Measurements from ENCODE around the gene TSHZ1. TPM values are rescaled to one million over a fixed set of nuclear protein-coding genes. Genes with fewer than 3 reads are reported as not detected.

TSHZ1 gene
- total RNA-seq, 2 experiments from 2014 or later: 12.7 to 13.9 TPM

DNA sequence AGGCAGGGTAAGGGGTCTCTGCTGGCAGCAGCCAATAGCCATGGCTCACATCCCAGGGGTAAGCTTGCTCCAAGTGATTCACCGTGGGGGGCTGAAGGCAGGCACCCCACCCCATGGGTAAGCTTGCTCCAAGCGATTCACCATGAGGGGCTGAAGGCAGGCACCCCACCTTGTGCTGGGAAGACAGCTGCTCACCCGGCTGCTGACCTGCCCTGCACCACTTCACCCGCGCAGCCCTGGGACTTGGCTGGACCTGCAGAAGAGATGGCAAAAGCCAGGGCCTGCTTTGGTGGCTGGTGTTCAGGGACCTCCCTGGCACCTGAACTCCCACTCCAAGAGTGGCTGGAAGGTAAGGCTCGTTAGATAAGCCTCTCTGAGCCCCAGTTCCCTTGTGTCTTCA is 20.9 kb upstream of the TSHZ1 start:
- H3K9me3 Mint-ChIP-seq: no peaks in the 10 kb centered on the region
- no peak overlapping the region for H3K27ac Mint-ChIP-seq
- H3K27me3 Mint-ChIP-seq: no peaks in the 10 kb centered on the region
- ChIA-PET CTCF (no interaction called here), POLR2A (no interaction called here)
- no peaks in the 10 kb centered on the region for H3K4me1 Mint-ChIP-seq (ENCODE audit: low read depth)
- no peaks in the 10 kb centered on the region for H3K36me3 Mint-ChIP-seq
- no peak overlapping the region for H3K4me3 Mint-ChIP-seq
- intact Hi-C loops (cut with micrococcal nuclease): no loop called here
- no peak for DNase-seq

DNA sequence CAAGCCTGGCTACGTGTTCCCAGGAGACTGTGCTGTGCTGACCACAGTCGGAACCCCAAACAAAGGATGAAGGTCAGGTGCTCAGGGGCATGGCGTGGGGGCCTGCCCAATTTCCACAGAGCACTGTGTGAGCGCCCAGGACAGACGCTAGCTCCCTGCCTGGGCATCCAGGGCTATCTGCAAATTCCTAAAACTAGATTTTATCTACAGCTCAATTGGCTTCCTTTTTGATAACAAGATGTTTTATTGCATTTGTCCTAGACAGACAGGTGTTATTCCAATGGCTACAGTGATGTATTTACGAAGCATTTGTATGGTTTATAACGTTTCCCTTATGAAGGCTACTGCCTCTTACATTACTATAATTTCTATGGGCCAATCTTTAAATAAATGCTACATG is 17.7 kb upstream of the TSHZ1 start:
- ChIA-PET CTCF (no interaction called here), POLR2A (no interaction called here)
- DNase-seq: no peak
- Mint-ChIP-seq H3K4me1 (ENCODE audit: low read depth) (peaks cover 2% of the 10 kb centered on the region), H3K9me3 (no peaks in the 10 kb centered on the region), H3K27me3 (no peaks in the 10 kb centered on the region), H3K27ac (no peak overlapping the region), H3K36me3 (no peaks in the 10 kb centered on the region), H3K4me3 (no peak overlapping the region)
- intact Hi-C loops (cut with micrococcal nuclease): no loop called here

DNA sequence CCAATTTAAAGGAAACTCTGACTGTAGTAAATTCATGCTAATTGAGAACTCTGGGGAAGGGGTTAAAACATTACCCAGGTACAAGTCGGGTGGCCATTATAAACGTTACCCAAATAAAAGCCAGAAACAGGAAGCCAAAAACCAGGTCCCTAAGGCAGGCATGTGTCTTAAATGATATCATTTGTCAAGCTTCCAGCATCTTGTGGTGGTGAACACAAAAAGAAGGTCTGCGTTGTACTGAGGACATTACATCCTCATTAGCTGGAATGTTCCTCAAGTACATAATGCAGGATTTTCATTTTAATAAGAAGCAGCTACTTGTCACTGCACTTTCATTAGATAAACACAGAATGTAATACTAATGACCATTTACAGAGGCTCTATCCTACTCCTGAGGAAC is 12.6 kb upstream of the TSHZ1 start:
- H3K27me3 Mint-ChIP-seq: no peaks in the 10 kb centered on the region
- no peaks in the 10 kb centered on the region for H3K9me3 Mint-ChIP-seq
- DNase-seq: no peak
- ChIA-PET POLR2A (no interaction called here), CTCF (no interaction called here)
- intact Hi-C loops (cut with micrococcal nuclease): no loop called here
- no peak overlapping the region for H3K27ac Mint-ChIP-seq
- peaks cover 12% of the 10 kb centered on the region for H3K36me3 Mint-ChIP-seq
- H3K4me1 Mint-ChIP-seq (ENCODE audit: low read depth): peaks cover 37% of the 10 kb centered on the region
- no peak overlapping the region for H3K4me3 Mint-ChIP-seq

DNA sequence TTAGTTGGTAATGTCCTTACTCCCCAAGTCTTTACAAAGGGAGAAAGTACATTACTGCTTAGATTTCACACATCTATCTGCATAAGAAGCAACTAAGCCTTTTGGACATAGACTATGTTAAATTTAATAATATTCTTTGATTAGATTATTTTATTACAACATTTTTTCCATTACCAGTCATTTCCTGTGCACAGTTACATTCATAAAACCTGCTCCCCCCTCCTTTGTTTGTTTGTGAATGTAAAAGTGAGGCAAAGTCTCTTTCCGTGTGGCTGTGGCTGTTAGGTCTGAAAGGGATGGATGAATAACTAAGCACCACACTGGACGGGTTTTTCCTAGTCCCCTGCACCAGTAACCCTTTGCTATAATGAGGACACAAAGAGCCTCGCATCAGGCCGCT is 11.3 kb upstream of the TSHZ1 start:
- ChIA-PET POLR2A (no interaction called here), CTCF (no interaction called here)
- Mint-ChIP-seq H3K36me3 (peaks cover 12% of the 10 kb centered on the region), H3K27ac (no peak overlapping the region), H3K9me3 (no peaks in the 10 kb centered on the region), H3K4me1 (ENCODE audit: low read depth) (peaks cover 38% of the 10 kb centered on the region), H3K4me3 (no peak overlapping the region), H3K27me3 (no peaks in the 10 kb centered on the region)
- DNase-seq: no peak
- intact Hi-C loops (cut with micrococcal nuclease): no loop called here

- ChIA-PET CTCF (no interaction called here), POLR2A (no interaction called here)
- H3K9me3 Mint-ChIP-seq: no peaks in the 10 kb centered on the region
- H3K27me3 Mint-ChIP-seq: no peaks in the 10 kb centered on the region
- peaks cover 40% of the 10 kb centered on the region for H3K4me1 Mint-ChIP-seq (ENCODE audit: low read depth)
- intact Hi-C loops (cut with micrococcal nuclease): no loop called here
- peaks cover 13% of the 10 kb centered on the region for H3K36me3 Mint-ChIP-seq
- no peak for DNase-seq
- no peak overlapping the region for H3K4me3 Mint-ChIP-seq
- H3K27ac Mint-ChIP-seq: no peak overlapping the region
Measured at GRCh38 chr18:75200071-75200470, 10.5 kb upstream of the TSHZ1 start.

GRCh38 chr18:75200605-75201280 is 9.9 kb upstream of the TSHZ1 start:
- ChIA-PET CTCF (no interaction called here), POLR2A (no interaction called here)
- H3K4me1 Mint-ChIP-seq (ENCODE audit: low read depth): peaks cover 47% of the 10 kb centered on the region
- no peak overlapping the region for H3K27ac Mint-ChIP-seq
- H3K36me3 Mint-ChIP-seq: peaks cover 14% of the 10 kb centered on the region
- DNase-seq: no peak
- H3K27me3 Mint-ChIP-seq: no peaks in the 10 kb centered on the region
- intact Hi-C loops (cut with micrococcal nuclease): no loop called here
- H3K4me3 Mint-ChIP-seq: no peak overlapping the region
- no peaks in the 10 kb centered on the region for H3K9me3 Mint-ChIP-seq

DNA sequence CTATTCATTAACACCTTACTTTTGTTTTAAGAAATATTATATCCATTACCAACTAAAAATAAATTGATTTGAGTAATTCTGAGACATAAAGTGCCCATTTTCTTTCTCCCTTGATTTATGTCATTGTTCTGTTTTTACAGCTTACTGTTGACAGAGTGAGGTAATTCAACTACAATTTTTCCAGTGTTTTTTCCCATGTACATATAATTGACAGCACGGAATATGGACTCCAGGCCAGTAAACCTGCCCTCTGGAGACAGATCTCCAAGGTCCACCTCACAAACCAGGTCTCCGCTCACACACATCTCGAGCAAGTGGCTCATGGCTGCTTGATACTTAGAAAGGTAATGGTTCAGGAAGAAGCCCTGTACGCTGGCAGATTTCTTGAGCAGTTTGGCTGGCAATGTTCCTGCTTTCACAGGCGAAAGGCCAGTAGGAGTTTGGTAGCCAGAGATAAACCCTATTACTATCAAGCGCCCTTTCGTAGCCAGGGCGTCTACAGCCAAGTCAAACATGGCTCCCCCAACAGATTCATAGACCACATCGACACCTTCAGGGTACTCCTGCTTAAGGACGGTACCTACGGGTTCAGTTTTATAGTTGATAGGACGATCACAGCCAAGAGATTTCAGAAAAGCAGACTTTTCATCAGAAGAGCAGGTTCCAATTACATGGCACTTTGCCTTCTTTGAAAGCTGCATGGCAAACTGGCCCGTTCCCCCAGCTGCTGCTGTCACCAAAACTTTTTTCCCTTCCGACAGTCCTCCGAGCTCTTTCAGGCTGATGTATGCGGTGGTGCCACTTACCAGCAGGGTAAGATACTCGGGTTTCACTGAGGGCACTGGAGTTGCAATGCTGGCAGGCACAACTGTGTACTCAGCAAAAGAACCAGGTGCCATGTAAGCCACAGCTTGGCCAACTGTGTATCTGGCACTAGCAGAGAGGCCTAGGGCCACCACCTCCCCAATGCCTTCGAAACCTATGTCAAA is 9.0 kb upstream of the TSHZ1 start:
- Mint-ChIP-seq H3K4me1 (ENCODE audit: low read depth) (peaks cover 55% of the 10 kb centered on the region), H3K9me3 (no peaks in the 10 kb centered on the region), H3K36me3 (peaks cover 15% of the 10 kb centered on the region), H3K27me3 (no peaks in the 10 kb centered on the region), H3K4me3 (no peak overlapping the region), H3K27ac (no peak overlapping the region)
- intact Hi-C loops (cut with micrococcal nuclease): no loop called here
- DNase-seq: no peak
- POLR2A ChIA-PET: no interaction called here
- CTCF ChIA-PET: interaction anchor here (0.6 kb wide), 1 partner anchor 169 kb away, joined by 3 read pairs; no protein-coding TSS in a partner anchor

- peaks cover 15% of the 10 kb centered on the region for H3K36me3 Mint-ChIP-seq
- H3K27me3 Mint-ChIP-seq: no peaks in the 10 kb centered on the region
- H3K4me1 Mint-ChIP-seq (ENCODE audit: low read depth): peaks cover 67% of the 10 kb centered on the region
- POLR2A ChIA-PET: no interaction called here
- intact Hi-C loops (cut with micrococcal nuclease): no loop called here
- CTCF ChIA-PET: no interaction called here
- no peak overlapping the region for H3K27ac Mint-ChIP-seq
- H3K9me3 Mint-ChIP-seq: no peaks in the 10 kb centered on the region
- no peak overlapping the region for H3K4me3 Mint-ChIP-seq
- no peak for DNase-seq
Measured at GRCh38 chr18:75202696-75203365, 7.8 kb upstream of the TSHZ1 start.

GRCh38 chr18:75203416-75204268 is 7.0 kb upstream of the TSHZ1 start:
- ChIA-PET CTCF (no interaction called here), POLR2A (no interaction called here)
- no peak for DNase-seq
- Mint-ChIP-seq H3K27me3 (no peaks in the 10 kb centered on the region), H3K27ac (no peak overlapping the region), H3K4me3 (no peak overlapping the region), H3K36me3 (peaks cover 15% of the 10 kb centered on the region), H3K4me1 (ENCODE audit: low read depth) (peaks cover 60% of the 10 kb centered on the region), H3K9me3 (no peaks in the 10 kb centered on the region)
- intact Hi-C loops (cut with micrococcal nuclease): no loop called here

DNA sequence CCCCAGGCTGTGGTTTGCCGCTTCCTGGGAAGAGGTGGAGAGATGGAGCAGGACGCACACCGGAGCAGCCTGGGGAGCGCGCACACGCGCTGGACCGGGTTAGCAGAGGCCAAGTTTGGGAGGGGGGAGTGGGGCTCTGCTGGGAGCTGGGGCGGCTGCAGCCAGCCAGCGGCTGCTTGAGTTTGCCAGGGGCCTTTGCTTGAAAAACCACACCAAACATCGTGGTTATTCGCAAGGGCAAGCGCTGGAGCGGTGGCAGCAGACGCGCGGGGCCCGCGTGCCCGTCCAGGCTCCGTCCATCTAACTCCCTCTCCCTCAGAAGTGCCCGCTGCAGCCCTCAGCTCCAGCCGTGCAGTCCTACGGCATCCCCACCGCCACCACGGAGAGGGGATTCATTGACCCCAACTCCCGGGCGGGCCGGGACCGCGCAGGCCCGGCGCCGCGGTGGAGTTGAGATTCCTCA is 6.3 kb upstream of the TSHZ1 start:
- intact Hi-C loops (cut with micrococcal nuclease): no loop called here
- Mint-ChIP-seq H3K27ac (no peak overlapping the region), H3K4me3 (no peak overlapping the region), H3K4me1 (ENCODE audit: low read depth) (peaks cover 55% of the 10 kb centered on the region), H3K9me3 (no peaks in the 10 kb centered on the region), H3K27me3 (no peaks in the 10 kb centered on the region), H3K36me3 (peaks cover 15% of the 10 kb centered on the region)
- no peak for DNase-seq
- CTCF ChIA-PET: no interaction called here
- POLR2A ChIA-PET: no interaction called here

DNA sequence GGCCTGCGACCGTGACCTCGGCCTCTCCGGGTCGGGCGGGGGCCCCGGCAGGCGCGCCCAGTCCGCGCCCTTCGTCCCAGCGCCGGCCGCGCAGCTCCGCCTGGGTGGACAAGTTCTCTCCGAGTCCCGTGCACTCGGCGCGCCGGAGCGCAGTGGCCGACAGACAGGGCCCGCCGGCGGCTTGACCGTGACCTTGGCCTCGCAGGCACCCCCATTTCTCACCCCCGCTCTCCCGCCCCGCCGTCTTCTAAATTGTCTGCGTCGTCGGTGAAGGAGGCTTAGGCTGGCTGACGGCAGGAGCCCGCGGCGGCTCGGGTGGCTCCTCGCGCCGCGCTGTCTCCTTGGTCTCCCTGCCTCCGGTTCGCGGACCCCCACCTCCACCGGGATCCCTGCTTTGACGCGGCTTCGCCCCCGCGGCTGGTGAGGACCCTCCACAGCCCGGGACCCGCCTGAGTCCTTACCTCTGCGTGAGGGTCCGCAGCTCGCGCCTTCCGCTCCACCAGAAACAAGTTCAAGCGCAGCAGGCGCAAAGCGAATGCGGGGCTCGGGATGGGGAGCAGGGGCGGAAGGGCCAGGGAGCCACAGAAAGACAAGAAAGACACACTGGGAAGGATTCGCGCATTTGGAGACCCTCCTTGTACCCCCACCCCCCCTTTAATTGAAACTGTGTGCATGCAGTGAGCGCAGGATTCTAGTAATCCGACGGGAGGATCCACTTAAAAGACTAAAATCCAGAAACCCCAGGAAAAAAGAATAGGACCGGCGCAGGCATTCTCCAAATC is 5.7 kb upstream of the TSHZ1 start:
- Mint-ChIP-seq H3K27me3 (no peaks in the 10 kb centered on the region), H3K4me3 (peak overlapping the region; percentile 55), H3K9me3 (no peaks in the 10 kb centered on the region), H3K36me3 (peaks cover 11% of the 10 kb centered on the region), H3K27ac (no peak overlapping the region), H3K4me1 (ENCODE audit: low read depth) (peaks cover 50% of the 10 kb centered on the region)
- intact Hi-C loops (cut with micrococcal nuclease): loop anchor here (5.0 kb wide), 1 partner anchor 308 kb away; no protein-coding TSS in a partner anchor
- POLR2A ChIA-PET: no interaction called here
- CTCF ChIA-PET: no interaction called here
- DNase-seq: no peak

All from activated CD4-positive, alpha-beta memory T cell treated with anti-CD3 and anti-CD28 coated beads for 36 hours (primary cell).